ENCODE results near the gene ZNF101.

ZNF101 gene

DNA sequence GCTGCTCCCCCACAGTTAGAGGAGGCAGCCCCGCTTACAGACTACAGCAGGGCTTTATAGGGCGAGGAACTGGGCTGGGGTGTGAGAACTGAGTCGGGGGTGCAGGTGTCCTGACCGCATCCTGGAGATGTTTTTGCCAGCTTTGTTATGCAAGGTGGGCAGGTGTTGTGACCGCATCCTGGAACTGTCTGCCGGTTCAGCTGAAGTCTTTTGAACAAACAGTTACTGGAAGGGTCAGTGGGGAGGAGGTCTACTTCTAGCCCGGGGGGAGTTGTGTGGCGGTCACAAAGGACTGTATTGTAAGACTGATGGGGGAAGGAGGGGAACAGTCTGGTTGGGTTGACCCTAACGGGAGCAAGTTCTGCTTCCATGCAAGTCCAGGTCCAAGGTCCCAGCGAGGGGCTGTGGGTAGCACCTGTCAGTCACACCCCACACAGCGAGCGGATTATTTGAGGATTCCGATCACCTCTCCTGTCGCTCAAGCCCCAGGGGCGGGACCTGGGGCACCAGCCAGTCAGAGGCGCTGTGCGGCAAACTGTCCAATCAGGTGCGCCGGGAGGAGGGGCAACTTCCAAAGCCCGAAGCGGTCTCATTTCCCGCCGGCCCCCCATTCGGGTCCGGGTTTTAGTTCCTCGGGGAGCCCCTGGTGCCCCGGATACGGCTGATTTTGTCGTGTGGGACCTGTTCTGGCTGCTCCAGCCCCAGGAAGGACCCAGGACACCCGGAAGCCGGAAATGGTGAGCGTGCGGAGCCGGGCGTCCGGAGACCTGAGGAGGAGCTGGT is at the start of gene ZNF101:
Gene ZNF101 (plus strand): TSS at position 610 of the 783 bp plus-strand sequence. CDS start 125 bp downstream, at position 735.
- DNase-seq, result peak; percentile 91

DNA sequence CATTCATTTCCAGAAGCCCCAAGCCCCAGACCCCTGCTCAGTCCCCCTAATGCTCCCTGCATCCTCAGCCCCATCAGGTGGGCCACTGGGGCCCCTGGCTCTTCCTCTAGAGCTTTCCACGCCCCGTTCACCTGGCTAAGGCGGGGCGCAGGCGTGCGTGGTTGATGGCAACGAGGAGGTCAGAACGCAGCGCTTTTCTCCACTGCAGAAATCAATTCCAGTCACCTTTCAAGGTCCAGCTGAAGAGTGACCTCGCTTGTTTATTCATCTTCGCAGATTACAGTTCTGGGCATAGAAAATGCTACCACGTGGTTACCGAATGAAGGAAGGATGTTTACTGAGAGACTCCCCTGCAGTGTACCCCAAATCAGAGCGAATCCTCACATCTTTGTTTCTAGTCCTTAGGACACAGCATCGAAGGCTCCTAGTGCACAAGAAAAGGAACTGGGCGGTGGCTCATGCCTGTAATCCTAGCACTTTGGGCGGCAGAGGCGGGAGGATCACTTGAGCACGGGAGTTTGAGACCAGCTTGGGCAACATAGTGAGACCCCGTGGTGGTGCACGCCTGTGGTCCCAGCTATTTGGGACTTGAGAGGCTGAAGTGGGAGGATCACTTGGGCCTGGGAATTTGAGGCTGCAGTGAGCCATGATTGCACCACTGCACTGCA is 49.3 kb upstream of the ZNF101 start:
- DNase-seq, result no peak

DNA sequence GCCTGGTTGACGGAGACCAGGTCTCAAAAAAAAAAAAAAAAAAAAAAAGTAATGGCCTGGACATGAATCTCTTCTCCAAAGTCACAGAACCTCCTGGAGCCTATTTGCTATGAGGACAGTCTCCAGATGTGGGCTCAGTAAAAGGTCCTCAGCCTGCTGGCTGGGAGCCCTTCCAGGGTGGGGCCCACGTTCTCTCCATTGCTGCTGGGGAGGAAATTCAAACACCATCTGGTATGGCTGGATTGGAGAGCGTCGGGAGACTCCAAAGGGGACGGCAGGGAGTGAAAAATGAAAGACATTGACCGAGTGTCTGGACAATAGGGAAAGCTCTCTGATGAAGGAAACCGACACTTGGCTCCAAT is 48.8 kb upstream of the ZNF101 start:
- DNase-seq, result no peak

DNA sequence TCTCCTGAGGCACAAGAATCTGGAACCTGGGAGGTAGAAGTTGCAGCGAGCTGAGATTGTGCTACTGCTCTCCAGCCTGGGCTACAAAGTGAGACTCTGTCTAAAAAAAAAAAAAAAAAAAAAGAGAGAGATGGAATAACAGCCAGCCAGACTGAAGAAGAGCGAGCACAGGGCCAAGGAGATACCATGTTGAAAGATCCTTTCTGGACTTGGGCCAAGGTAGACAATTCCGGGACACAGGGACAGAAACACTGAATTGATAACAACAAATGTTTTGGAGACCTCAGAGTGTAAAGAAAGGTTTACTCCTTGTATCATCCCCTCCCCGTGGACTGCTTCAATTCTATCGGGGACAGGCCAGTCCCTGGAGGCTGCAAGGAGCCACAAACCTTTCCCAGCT is 45.3 kb upstream of the ZNF101 start:
- DNase-seq, result no peak

DNA sequence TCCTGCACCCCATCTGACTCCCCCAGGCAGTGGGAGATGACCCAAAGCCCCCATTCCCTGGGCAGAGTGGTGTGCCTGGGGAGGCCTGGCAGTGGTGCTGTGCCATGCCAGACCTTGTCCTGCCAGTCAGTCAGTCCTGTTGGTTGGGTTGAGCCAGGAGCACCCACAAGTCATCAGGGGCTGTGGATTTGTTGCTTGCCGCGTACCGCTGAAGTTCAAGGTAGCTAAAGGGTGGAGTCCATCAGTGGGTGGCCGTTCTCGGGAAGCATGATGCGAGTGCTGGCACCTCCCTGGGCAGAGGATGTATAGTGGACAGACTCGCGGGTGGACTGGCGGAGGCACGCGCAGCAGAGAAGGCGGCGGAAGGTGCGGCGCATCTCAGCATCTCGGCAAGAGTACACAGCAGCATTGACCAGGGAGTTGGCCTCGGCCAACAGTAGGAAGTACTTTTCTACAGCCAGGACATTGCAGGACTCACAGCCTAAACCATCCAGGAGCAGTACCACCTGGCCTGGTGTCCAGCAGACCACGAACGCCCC is 44.5 kb upstream of the ZNF101 start:
- DNase-seq, result no peak

DNA sequence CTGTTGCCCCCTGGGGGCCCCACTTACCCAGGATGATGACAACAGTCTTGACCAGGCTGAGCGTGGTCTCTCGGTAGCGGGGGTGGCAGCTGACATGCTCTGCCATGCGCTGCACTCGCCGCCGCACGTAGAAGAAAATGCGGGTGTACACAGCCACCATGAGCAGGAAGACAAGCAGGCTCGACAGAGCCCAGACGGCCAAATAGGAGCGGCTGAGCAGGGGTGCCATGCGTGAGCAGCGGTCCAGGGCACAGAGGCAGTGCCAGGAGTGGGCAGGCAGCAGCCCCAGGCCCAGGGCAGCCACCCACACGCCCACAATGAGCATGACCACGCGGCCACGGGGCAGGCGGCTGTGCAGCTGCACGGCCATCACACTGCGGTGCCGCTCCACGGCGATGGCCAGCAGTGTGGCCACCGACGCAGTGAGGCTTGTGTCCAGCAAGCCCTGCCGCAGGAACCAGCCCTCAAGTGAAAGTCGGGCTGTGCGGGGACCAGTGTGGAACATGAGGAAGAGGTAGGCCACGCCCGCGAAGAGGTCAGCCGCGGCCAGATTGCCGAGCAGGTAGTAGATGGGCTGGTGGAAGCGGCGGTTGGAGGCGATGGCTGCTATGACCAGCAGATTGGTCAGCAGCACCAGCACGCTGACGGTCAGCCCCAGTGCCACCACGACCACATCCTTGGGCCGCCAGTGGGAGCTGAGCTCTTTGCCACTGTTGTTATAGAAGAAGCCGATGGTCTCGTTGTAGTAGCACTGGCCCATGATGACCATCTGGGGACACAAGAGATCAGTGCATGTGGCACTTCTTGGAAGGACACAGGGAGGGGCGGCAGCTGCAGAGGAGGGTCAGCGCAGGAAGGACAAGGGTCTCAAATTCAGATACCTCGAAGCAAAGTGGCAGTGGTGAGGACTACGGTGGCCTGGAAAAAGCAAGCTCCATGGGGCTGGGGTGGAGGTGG is 41.8 kb upstream of the ZNF101 start:
- no peak for DNase-seq

DNA sequence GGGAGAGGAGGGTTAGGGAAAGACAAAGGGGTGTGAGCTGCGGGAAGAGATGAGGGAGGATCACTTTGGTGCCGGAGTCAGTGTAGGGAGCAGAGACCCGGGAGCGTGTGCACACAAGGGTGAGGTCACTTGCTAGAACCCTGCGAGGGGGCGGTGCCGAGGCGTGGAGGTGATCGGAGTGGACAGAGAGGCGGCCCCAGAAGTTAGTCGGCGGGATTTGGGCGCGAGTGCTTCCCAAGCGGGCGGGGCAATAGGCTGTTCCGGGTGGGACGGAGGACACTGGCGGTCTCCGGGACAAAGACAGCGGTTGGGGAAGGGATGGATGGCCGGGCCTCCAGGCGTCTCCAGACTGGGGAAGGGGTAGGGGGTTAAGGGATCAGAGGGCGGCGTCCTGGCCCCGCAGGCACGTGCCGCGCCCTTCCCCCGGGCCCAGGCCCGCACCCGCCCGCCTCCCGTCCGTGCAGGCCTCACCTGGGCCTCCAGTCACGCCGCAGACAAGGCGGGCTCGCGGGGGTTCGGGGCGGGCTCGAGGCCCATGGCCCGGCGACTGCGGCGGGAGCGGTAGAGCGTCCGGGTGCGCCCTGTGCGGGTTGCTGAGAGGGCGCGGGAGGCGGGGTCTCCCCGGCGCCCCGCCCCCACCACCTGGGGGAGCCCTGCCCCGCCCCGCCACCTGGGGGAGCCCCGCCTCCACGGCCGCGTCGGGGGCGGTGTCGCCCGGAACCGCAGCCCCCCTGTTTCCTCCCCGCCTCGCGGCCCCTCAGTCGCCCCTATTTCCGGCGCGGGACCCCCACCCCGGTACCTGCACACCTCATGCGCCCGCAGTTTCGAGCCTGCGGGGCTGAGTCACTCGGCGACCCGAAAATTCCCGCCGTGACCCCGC is 40.8 kb upstream of the ZNF101 start, which contains the start of gene LPAR2:
Gene LPAR2 (minus strand): TSS at position 600 of the 880 bp plus-strand sequence. CDS start 945 bp downstream, outside the sequence.
- peak; percentile 75 for DNase-seq

DNA sequence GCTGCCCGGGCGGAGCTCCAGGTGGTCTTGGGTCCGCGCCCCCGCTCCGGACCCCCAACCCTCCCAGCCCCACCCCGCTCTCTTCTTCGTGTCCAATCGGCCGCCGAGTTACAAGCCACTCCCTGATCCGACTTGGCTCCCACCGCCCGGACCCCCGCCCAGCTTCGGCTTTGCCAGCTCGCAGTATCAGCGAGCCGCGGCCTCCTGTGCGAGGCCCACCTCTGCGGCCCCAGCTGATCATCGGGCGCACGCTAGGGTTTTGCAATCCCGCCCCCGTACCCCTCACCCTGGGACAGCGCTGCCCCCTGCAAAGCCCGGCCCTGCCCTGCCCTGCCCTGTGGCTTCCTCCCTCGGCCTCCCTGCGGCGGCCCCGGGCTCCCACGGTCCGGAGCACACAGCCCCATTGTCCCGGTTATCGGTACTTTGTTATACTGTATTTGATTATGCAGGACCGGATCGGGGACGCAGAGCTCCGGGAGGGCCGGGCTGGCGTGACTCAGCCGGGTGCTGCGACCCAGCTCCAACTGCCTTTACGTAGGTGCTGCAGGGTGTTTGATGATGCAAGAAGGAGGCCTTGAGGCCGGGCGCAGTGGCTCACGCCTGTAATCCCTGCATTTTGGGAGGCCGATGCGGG is 40.0 kb upstream of the ZNF101 start:
- peak; percentile 75 for DNase-seq

DNA sequence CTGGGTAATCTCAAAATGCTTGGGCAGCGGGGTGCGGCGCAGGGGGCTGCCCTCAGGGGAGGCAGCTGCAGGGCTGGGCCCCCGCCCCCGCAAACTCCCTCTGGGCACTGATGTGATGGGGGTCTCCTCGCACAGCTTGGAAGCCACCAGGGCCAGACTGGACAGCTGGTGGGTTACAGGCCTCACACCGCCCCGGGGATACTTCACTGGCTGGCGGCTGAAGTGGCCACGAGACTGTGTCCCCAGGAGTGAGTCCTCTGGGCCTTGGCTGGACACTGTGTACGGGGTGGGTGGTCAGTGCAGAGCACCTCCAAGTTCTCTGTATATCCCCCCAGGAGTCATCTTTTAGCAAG is 38.6 kb upstream of the ZNF101 start:
- no peak for DNase-seq

DNA sequence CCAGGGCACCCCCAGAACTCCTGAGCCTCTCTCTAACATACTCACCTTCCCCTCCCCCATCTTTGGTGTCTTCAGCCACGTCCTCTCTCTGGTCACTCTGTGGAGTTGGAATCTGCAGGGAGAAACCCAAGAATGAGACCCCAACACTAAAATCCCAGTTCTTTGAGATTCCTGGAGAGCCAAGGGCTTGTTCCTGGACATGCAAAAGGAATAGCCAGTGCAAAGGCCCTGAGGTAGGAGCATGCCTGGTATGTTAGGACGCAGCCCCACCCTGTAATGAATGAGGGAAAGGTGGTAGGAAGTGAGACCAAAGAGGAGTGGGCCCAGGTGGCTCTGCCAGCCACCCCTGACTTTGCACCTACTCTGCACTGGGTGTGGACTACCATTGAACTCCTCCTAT is 38.2 kb upstream of the ZNF101 start:
- DNase-seq, result no peak

DNA sequence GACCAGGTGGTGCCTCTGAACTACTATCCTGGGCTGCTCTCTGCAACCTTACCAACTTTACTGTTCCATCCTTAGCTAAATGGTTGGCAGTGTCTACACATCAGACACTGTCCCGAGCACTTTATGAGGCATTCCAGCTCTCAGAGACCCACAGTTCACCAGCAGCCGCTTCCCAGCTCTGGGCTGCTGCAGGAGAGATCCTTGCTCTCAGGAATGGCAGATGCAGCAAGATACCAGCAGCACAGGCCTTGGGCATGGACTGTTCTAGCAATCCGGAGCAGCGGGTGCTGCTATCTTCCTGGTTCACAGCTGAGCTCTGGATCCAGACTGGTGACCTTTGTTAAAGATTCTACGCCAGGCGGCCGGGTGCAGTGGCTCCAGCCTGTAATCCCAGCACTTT is 37.3 kb upstream of the ZNF101 start:
- no peak for DNase-seq

DNA sequence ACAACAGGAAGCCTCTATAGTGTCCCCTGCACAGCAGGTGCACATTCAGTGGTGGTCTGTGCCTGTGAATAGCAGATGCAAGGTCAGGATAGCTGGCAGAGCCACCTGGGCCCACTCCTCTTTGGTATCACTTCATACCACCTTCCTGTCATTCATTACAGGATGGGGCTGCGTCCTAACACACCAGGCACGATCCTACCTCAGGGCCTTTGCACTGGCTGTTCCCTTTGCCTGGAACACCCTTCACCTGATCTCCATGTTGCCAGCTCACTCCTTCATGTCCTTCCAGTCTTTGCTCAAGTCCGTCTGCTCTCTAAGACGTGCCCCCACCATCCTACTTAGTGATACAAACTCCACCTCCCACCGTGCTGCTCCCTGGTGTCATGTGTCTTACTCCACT is 36.0 kb upstream of the ZNF101 start:
- no peak for DNase-seq

DNA sequence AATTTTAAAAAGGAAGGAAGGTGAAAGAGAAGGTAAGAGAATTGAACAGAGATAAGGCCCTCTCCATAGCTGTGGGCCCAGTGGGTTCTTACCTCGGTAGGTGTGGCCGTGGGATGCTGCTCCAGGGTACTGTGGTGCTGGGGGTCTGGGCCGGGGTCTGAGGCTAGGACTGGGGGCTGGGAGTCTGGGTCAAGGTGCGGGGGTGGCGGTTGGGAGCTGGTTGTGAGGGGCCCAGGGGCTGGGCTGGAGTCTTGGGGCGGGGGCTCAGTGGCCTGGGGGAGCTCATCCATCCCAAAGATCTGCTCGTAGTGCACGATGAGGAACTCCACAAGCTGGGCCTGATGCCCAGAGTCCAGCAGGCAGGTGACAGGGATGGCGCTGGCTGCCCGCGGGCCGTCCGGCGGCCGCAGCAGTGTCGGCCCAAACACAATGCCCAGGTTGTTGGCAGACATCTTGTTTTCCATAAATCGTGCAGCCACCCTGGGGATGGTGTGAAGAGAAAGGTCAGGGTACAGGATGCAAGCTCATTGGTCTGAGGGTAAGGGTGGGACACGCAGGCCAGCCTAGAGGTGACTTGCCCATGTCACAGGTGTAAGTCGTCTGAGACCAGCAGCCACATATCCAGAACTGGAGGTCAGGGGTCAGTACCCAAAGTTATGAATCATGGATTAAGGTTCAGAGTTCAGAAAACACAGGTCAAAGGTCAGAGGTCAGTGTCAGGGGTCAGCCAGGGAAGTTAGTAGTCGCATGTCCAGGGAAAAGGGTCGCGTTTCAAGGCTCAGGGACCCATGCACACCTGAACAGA is 34.7 kb upstream of the ZNF101 start:
- no peak for DNase-seq

DNA sequence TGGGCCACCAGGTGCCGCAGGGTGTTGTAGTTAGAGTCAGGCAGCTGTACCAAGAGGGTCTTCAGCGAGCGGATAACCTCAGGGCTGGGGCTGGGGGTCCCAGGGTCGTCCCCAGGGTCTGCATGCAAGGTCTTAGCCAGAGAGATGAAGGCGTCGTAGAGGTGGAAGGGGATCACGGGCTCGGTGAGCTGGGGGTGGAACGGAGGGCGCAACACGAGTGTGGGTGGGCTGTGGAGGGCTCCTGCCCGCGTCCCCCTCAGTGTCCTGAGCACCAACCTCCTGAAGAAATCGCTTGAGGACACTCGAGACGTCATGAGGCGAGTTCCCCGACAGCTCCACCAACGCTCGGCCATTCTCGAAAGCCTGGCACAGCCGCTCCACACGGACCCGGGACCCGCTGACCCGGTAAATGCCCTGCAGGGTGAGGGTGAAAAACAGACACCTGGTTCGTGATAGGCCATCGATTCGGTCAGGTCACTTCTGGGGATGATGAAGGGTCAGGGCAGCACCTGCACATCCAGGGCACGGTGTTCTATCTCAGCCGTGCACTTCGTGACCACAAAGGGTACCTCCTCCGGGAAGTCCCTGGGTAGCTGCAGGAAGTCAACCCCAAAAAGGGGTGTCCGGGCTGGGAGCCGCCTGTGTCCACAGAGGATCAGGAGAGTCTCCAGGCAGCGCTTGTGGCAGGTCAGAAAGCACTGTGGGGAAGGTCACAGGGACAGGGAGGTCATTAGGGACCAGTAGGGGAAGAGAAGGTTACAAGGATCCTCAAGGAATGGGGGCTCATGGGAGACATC is 33.9 kb upstream of the ZNF101 start:
- DNase-seq, result no peak

DNA sequence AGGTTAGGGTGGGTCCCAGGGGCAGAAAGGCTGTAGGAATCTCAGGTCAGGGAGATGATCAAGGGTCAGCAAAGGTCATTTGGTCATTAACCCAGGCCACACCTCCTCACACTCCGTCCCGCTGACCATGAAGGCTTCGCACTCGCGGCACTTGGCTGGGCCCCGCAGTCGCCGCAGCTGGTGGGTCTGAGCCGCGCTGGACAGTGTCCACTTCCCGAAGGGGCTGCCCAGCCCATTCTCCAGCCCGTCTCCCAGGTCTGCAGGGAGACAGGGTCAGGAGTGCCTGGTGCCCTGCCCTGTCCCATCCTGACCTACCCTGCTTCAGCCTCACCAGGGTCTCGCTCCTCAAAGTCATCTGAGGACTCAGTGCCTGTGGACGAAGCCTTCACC is 33.3 kb upstream of the ZNF101 start:
- no peak for DNase-seq

DNA sequence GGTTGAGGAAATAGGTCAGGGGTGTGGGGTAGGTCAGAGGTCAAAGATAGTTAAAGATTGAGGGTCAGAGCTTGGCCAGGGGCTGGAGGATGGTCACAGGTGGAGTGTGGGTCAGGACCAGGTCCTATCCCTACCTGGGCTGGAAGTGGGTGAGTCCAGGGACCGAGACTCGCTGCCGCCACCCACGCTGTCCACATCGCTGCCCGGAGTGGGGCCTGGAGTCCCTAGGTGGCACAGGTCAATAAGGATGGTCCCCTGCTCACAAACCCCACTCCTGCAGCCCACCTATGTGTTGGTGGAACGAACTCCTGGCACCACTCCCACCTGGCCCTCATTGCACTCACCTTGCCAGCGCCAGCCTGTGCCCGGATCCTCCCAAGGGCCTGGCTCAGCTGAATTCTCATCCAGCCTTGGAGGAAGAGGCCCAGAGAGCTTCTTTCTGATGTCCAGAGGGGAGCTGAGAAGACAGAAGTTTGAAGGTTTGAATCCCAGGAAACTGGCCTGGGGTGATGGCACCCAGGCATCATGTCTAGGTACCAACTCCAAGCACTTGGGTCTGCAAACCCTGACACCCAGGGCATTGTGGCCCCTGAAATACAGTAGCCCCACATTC is 32.0 kb upstream of the ZNF101 start:
- DNase-seq, result no peak

DNA sequence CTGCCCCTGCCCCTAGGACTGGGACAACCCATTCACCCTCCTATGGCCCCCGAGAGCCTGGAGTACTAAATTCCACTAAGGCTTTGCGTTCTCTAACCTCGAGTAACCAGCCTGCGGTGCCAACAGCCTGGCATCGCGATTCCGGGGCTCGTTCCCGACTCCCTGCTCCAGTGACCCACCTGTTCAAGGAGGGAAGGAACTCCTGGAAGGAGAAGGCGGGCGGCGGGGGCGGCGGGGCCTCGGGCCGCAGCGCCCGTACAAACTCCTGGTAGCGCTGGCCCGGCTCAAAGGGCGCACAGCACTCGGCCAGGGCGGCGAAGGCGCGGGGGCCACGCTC is 31.5 kb upstream of the ZNF101 start:
- DNase-seq, result no peak

DNA sequence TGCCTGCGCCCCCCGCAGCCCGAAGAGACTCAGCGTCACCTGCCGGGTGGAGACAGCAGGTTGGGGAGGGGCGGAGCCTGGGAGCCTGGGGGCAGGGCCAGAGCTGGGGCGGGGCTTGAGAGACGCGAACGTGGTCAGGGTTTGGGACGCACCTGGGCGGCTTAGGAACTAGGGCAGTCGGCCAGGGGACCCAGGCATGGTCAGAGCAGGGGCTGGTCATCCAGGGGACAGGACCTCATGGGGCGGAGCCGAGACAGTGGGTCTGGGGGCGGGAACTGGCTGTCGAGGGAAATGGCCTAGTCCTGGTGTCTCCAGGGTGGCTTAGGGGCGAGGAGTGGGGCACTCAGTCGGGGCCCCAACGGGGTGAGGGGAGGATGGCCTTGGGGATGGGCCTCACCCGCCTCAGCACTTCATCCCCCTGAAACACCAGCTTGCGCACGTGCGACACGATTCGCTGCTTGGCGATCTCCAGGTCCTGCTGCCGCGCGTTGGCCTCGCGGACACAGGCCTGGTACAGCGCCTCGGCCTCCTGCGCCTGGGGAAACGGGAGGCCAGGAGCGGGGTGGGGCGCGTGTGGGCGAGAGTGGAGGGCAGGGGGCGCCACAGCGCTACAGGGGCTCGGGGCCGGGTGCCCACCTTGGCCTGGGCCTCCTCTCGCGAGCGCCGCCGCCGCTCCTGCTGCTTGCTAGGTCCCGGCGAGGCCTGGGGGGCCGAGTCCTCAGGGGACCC is 31.0 kb upstream of the ZNF101 start:
- DNase-seq, result no peak
